Lung (tissue), 12 donors: ENCODE data around the gene PHF12. TPM values are rescaled to one million over a fixed set of nuclear protein-coding genes. Genes with fewer than 3 reads are reported as not detected.
"Not testable (repeated sequence)": the region's sequence is repeated elsewhere in the genome, so short reads cannot be mapped to it uniquely, and the experiment has no call there.

Source experiments
- ATAC-seq: fragments of 200-7000 bp; cut with Tn5 transposase; one replicate; pipeline ENCODE4 v1.9.1; 2020; ENCODE audit warnings: moderate number of reproducible peaks; ENCODE audit not compliant: insufficient read depth, low FRiP score
- DNase-seq, 3 donors: peaks; one replicate each; pipeline ENCODE4 v3.0.0-alpha.2; 2013 to 2017
- H3K27ac ChIP-seq, 2 donors: one replicate each; pipeline ENCODE4 v1.5.1; 2013; ENCODE audit warnings: mild to moderate bottlenecking in 2 of 2, moderate library complexity in 2 of 2, control low read depth in 1 of 2, inconsistent platforms in 1 of 2, low read depth in 1 of 2, low read length in 1 of 2
- H3K27me3 ChIP-seq, 3 donors: one replicate each; pipeline ENCODE4 v1.5.1; 2013; ENCODE audit warnings: low read length in 2 of 3; ENCODE audit not compliant: control insufficient read depth in 3 of 3, insufficient read depth in 3 of 3
- H3K36me3 ChIP-seq, 4 donors: one replicate each; pipeline ENCODE4 v1.5.1; 2013; ENCODE audit warnings: low read length in 4 of 4, mild to moderate bottlenecking in 1 of 4, moderate library complexity in 1 of 4; ENCODE audit not compliant: control insufficient read depth in 4 of 4, insufficient read depth in 4 of 4
- H3K4me1 ChIP-seq, 5 donors: one replicate each; pipeline ENCODE4 v1.5.1; 2013; ENCODE audit warnings: low read length in 5 of 5, mild to moderate bottlenecking in 2 of 5, moderate library complexity in 1 of 5; ENCODE audit not compliant: control insufficient read depth in 5 of 5, insufficient read depth in 5 of 5
- H3K4me3 ChIP-seq: one replicate; pipeline ENCODE4 v1.5.1; 2013; ENCODE audit warnings: mild to moderate bottlenecking, control low read depth, moderate library complexity
- H3K9ac ChIP-seq, 2 donors: one replicate each; pipeline ENCODE4 v1.5.1; 2013; ENCODE audit warnings: low read length in 2 of 2, control low read depth in 1 of 2; ENCODE audit not compliant: insufficient read depth in 1 of 2
- H3K9me3 ChIP-seq, 4 donors: one replicate each; pipeline ENCODE4 v1.5.1; 2013; ENCODE audit warnings: low read length in 3 of 4, mild to moderate bottlenecking in 1 of 4, moderate library complexity in 1 of 4; ENCODE audit not compliant: control insufficient read depth in 4 of 4, insufficient read depth in 3 of 4
- CTCF ChIP-seq: IDR thresholded peaks from 2 replicates; pipeline ENCODE4 v1.5.1; 2012; ENCODE audit warnings: mild to moderate bottlenecking; ENCODE audit errors: control extremely low read depth, extremely low read depth
- WGBS, 2 donors: extraction: QIAGEN DNeasy Blood & Tissue Kit; methylation state at CpG; one replicate each; pipeline ENCODE4 v1.1.7; 2013; 5-methylcytosine and 5-hydroxymethylcytosine counted together
- polyA plus RNA-seq, 2 donors: library from polyadenylated mRNA; stranded (reverse); fragments of 200-250 nt; gene quantifications; one replicate each; pipeline ENCODE4 v1.2.1, GENCODE V29; 2013
- total RNA-seq, 2 donors: library from RNA; depleted of rRNA in 1 of 2; stranded (reverse); fragments of >200 nt in 1 of 2; gene quantifications; one replicate each; pipeline ENCODE4 v1.2.1, GENCODE V29; 2014 to 2021
- donor health status: control.
- donor health status: control.
- donor health status: Bipolar disorder and iron deficiency.
- donor health status: healthy.
- donor health status: DM: yes; HTN: yes; CAD: no.

Gene PHF12
- total and polyA plus RNA-seq, 4 donors, result 12.6 to 59.1 (median 37.3) TPM

GRCh38 chr17:28904800-28905199, 46.5 kb downstream of the PHF12 start:
- H3K27me3 ChIP-seq, result no peaks in the 10 kb centered on the region
- no peaks in the 10 kb centered on the region for H3K9me3 ChIP-seq
- 60 to 70% methylated on average over 4 of the region's 4 CpGs for WGBS, 2 donors
- TF ChIP-seq CTCF, result no peak
- H3K27ac ChIP-seq, result peak overlapping the region in 1 of 2 donors; percentile 55
- peaks cover 0 to 31% (median 5%) of the 10 kb centered on the region in 5 donors for H3K4me1 ChIP-seq
- DNase-seq, result no peak
- no peak overlapping the region for H3K9ac ChIP-seq
- H3K36me3 ChIP-seq, result peaks cover 12 to 24% (median 18%) of the 10 kb centered on the region in 4 donors
- no peak overlapping the region for H3K4me3 ChIP-seq
- ATAC-seq, result no peak

GRCh38 chr17:28903546-28903841, 47.8 kb downstream of the PHF12 start:
- not testable (repeated sequence) for H3K27me3 ChIP-seq, H3K9ac ChIP-seq, H3K4me3 ChIP-seq, DNase-seq, ATAC-seq, H3K9me3 ChIP-seq
- H3K36me3 ChIP-seq, result peaks cover 4 to 19% (median 10%) of the 10 kb centered on the region in 4 donors
- WGBS, 2 donors, result 57 to 58% methylated on average over 5 of the region's 5 CpGs
- H3K4me1 ChIP-seq, result peaks cover 0 to 31% (median 5%) of the 10 kb centered on the region in 5 donors
- H3K27ac ChIP-seq, result peak overlapping the region in 1 of 2 donors; percentile 4

DNA sequence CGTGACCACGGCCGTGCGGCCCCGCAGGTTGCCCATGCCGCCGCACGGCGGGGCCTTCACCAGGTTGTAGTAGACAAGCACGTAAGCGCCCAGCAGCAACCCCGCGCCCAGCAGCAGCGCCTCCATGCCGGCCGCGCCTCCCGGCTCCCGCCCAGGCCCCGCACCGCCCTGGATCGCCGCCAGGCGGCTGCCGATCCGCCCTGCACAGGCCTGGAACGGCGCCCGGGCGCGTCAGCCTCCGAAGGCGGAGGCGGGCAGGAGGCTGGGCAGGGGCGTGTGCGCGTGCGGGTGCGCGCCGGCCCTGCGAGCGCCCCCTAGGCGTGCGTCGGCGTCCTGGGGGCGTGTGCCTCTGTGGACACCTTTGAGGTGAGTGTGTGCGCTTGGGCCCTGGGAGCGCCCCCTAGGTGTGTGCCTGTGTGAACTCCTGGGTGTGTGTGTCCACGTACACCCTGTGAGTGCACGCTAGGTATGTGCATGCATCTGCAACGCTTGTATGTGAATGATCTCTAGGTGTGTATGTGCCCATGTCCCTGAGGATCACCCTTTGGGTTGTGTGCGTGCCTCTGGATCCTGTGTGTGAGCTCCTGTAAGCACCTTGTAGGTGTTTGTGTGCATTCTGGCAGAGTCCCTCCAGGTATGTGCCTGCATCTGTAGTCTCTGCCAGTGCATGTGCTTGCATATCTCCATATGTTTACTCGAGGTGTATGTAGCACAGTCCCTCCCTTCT, 48.3 kb downstream of the PHF12 start, which contains the start of gene DHRS13:
DHRS13 (minus strand) TSS at position 261 of the 727 bp plus-strand sequence; CDS start at position 126, 135 bp downstream.
- peak; percentile 77 for TF ChIP-seq CTCF
- H3K36me3 ChIP-seq, result peaks cover 3 to 15% (median 6%) of the 10 kb centered on the region in 4 donors
- 1 to 2% methylated on average over 45 to 55 of the region's 55 CpGs for WGBS, 2 donors
- peak within 1 kb of the TSS in 1 of 2 donors; percentile 75 for H3K9ac ChIP-seq
- peak within 1 kb of the TSS; percentile 85 to 92 for H3K27ac ChIP-seq
- peaks cover 0 to 29% (median 10%) of the 10 kb centered on the region in 5 donors for H3K4me1 ChIP-seq
- H3K27me3 ChIP-seq, result no peaks in the 10 kb centered on the region
- ATAC-seq (peak; percentile 96), DNase-seq (peak; percentile 90 to 95 (median 94))
- no peaks in the 10 kb centered on the region for H3K9me3 ChIP-seq
- H3K4me3 ChIP-seq, result peak within 1 kb of the TSS; percentile 82
